Adrenal gland (tissue), 12 donors: ENCODE measurements around the gene DLGAP3. TPM values are rescaled to one million over a fixed set of nuclear protein-coding genes. Genes with fewer than 3 reads are reported as not detected.

Source experiments
- DNase-seq, 7 donors: peaks; one replicate each; pipeline ENCODE4 v3.0.0-alpha.2; 2019 to 2020
- H3K27ac ChIP-seq, 5 donors: fragments of 200-600 bp; sonication (generic) in 4 of 5; 1 replicate in 3 of 5; 2 replicates in 2 of 5; pipeline versions ENCODE4 v1.5.1 to v1.8.0; 2016 to 2020; ENCODE audit warnings: mild to moderate bottlenecking in 1 of 5
- H3K27me3 ChIP-seq: fragments of 200-600 bp; 2 replicates; pipeline ENCODE4 v1.8.0; 2021
- H3K36me3 ChIP-seq, 2 donors: fragments of 200-600 bp; replicated peaks in 1 of 2; 1 replicate in 1 of 2; 2 replicates in 1 of 2; pipeline versions ENCODE4 v1.5.1 to v1.8.0; 2018 to 2022
- H3K4me1 ChIP-seq, 2 donors: fragments of 200-600 bp; replicated peaks in 1 of 2; 1 replicate in 1 of 2; 2 replicates in 1 of 2; pipeline versions ENCODE4 v1.5.1 to v1.8.0; 2018 to 2021
- H3K4me3 ChIP-seq, 4 donors: fragments of 200-600 bp; sonication (generic) in 3 of 4; one replicate each; pipeline ENCODE4 v1.5.1; 2016 to 2018
- H3K9me3 ChIP-seq, 3 donors: fragments of 200-600 bp; sonication (generic) in 1 of 3; replicated peaks in 1 of 3; 1 replicate in 2 of 3; 2 replicates in 1 of 3; pipeline versions ENCODE4 v1.5.1 to v1.8.0; 2016 to 2021
- CTCF ChIP-seq, 6 experiments: fragments of 450-650 bp in 4 of 6; fragments of 200-600 bp in 2 of 6; sonication (generic) in 1 of 6; IDR thresholded peaks; 1 replicate in 5 of 6; 2 replicates in 1 of 6; pipeline versions ENCODE4 v1.5.1 to v1.8.0; 2016 to 2021; ENCODE audit warnings: antibody characterized with exemption in 6 of 6, mild to moderate bottlenecking in 2 of 6, moderate library complexity in 1 of 6
- POLR2A ChIP-seq, 2 donors: fragments of 450-650 bp; IDR thresholded peaks; one replicate each; pipeline ENCODE4 v1.6.1; 2017; ENCODE audit warnings: antibody characterized with exemption in 2 of 2, mild to moderate bottlenecking in 2 of 2, moderate library complexity in 1 of 2
- intact Hi-C, 2 donors: fragments of 100-400 bp; cut with DNase I; formaldehyde crosslinking; loops; one replicate each; pipeline versions ENCODE4 v1.14.1 to v1.15.0; 2022 to 2023
- polyA plus RNA-seq, 3 donors: library from polyadenylated mRNA; stranded (reverse); fragments of 200-250 nt in 2 of 3; fragments of 350-450 nt in 1 of 3; fragmentation: Illumina TruSeq in 1 of 3; extraction: RNeasy Lipid Tissue Mini Kit (QIAGEN cat#74804) in 1 of 3; gene quantifications; one replicate each; pipeline ENCODE4 v1.2.3, GENCODE V29; 2013 to 2014
- total RNA-seq, 9 donors: library from RNA; depleted of rRNA in 4 of 9; stranded (reverse); fragments of >200 nt in 4 of 9; fragments of 120-200 nt in 1 of 9; fragmentation: NEBNext Ultra II Directional in 1 of 9; extraction: Animal tissue kit (Norgen Biotek cat#: 25700) in 1 of 9; gene quantifications; one replicate each; pipeline versions ENCODE4 v1.1.0 to v1.2.4, GENCODE V29; 2013 to 2023
- donor health status: healthy with polysubstance abuse.
- donor health status: Bipolar disorder and iron deficiency.
- donor health status: DM: yes; HTN: yes; CAD: no.
- donor health status: DM: no; HTN: no; CAD: no.
- donor health status: DM: no; HTN: no; CAD: no.
- donor health status: DM: yes; HTN: yes; CAD: no.

DLGAP3 gene
- total and polyA plus RNA-seq, 12 donors = 0.13 to 1.6 (median 0.47) TPM

- intact Hi-C loops = no loop called here
- no peak overlapping the region for H3K4me3 ChIP-seq
- H3K27ac ChIP-seq = no peak overlapping the region
Measured at GRCh38 chr1:34816332-34816731, 113.1 kb downstream of the DLGAP3 start.

More at GRCh38 chr1:34816332-34816731, 113.1 kb downstream of the DLGAP3 start:
- no peaks in the 10 kb centered on the region for H3K4me1 ChIP-seq
- TF ChIP-seq CTCF (IDR thresholded peaks at IDR 0.05) (no peak), POLR2A (IDR thresholded peaks at IDR 0.05) (no peak)
- H3K27me3 ChIP-seq = no peaks in the 10 kb centered on the region
- no peak for DNase-seq
- no peaks in the 10 kb centered on the region for H3K36me3 ChIP-seq
- no peaks in the 10 kb centered on the region for H3K9me3 ChIP-seq

Other genes with a start within 250 kb of the DLGAP3 start
- not detected for gene GJB5, start 174.6 kb downstream of the DLGAP3 start, total RNA-seq
- not detected for gene GJB5, start 174.6 kb downstream of the DLGAP3 start, polyA plus RNA-seq
- gene GJB4, start 169.9 kb downstream of the DLGAP3 start, total RNA-seq = not detected
- gene GJB4, start 169.9 kb downstream of the DLGAP3 start, polyA plus RNA-seq = not detected
- gene GJB3, start 148.4 kb downstream of the DLGAP3 start, total RNA-seq = under 1 TPM in 4 of 9 donors, not detected in 5; 0.11 to 0.15 (median 0.14) TPM
- under 1 TPM in 2 of 3 donors, not detected in 1; 0.17 to 0.32 TPM for gene GJB3, start 148.4 kb downstream of the DLGAP3 start, polyA plus RNA-seq
- gene GJA4, start 136.7 kb downstream of the DLGAP3 start, total RNA-seq = 10 to 100 TPM; 10.8 to 68.4 (median 22.8) TPM
- gene GJA4, start 136.7 kb downstream of the DLGAP3 start, polyA plus RNA-seq = 10 to 100 TPM in 1 of 3 donors, 1 to 10 TPM in 2; 4.8 to 10.8 (median 9.7) TPM
- 100 to 1,000 TPM in 1 of 9 donors, 10 to 100 TPM in 8; 39.6 to 109 (median 54.6) TPM for gene SMIM12, start 69.9 kb downstream of the DLGAP3 start, total RNA-seq
- gene SMIM12, start 69.9 kb downstream of the DLGAP3 start, polyA plus RNA-seq = 100 to 1,000 TPM in 1 of 3 donors, 10 to 100 TPM in 2; 16.2 to 129 (median 19.3) TPM
- 10 to 100 TPM; 19.8 to 88.9 (median 48.9) TPM for gene TMEM35B, start 55.7 kb upstream of the DLGAP3 start, total RNA-seq
- 10 to 100 TPM; 17.1 to 51.2 (median 37.5) TPM for gene TMEM35B, start 55.7 kb upstream of the DLGAP3 start, polyA plus RNA-seq
- gene ZMYM6, start 102.3 kb upstream of the DLGAP3 start, total RNA-seq = 10 to 100 TPM in 8 of 9 donors, 1 to 10 TPM in 1; 9.6 to 33.4 (median 23.5) TPM
- gene ZMYM6, start 102.3 kb upstream of the DLGAP3 start, polyA plus RNA-seq = 10 to 100 TPM; 15.7 to 28.0 (median 21.6) TPM
- 10 to 100 TPM in 7 of 9 donors, 1 to 10 TPM in 2; 7.8 to 22.0 (median 13.3) TPM for gene ZMYM1, start 149.7 kb upstream of the DLGAP3 start, total RNA-seq
- gene ZMYM1, start 149.7 kb upstream of the DLGAP3 start, polyA plus RNA-seq = 1 to 10 TPM; 3.7 to 8.9 (median 8.0) TPM